Central memory CD4-positive, alpha-beta T cell (primary cell): ENCODE data around the gene STAMBPL1.
"Not testable (repeated sequence)": the region's sequence is repeated elsewhere in the genome, so short reads cannot be mapped to it uniquely, and the experiment has no call there.

ENCODE experiments used
- DNase-seq: peaks from one replicate; pipeline ENCODE4 v3.0.0; 2022

STAMBPL1 gene

DNA sequence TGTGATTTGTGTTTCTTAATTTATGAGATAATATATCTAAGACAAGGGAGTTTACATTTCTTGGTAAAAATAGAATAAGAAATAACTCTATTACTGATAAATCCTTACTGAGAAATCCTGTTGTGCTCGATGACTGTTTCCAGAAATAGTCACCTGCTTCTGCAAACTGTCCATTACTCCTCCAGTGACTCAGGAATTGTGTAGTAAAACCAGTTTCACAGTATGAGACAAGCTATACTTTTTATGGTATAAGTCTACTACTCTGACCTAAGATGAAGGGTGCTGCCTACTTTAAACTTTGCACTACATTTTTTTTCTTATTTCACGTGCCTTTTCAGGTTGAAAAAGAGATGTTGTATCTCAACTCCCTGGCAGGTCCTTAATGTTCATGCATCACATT is 21.6 kb upstream of the STAMBPL1 start:
- DNase-seq, result no peak

DNA sequence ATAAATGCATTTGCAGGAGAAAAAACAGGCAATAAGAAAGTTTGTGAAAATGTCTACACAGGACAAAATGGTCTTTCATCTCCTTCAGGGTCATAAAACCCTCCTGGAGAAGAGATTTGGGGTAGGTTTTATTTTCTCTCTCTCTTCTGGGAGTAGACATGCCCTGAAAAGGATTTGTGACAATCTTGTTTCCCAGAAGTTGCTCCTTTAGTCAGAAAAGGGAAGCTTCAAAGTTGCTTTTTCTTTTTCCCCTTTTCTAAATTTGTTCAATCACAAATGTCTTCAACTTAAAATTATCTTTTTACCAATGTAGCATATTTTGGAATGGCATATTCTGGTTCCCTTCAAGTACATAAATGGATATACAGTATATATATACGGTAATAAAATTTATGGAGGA is 19.0 kb upstream of the STAMBPL1 start:
- DNase-seq, result no peak

DNA sequence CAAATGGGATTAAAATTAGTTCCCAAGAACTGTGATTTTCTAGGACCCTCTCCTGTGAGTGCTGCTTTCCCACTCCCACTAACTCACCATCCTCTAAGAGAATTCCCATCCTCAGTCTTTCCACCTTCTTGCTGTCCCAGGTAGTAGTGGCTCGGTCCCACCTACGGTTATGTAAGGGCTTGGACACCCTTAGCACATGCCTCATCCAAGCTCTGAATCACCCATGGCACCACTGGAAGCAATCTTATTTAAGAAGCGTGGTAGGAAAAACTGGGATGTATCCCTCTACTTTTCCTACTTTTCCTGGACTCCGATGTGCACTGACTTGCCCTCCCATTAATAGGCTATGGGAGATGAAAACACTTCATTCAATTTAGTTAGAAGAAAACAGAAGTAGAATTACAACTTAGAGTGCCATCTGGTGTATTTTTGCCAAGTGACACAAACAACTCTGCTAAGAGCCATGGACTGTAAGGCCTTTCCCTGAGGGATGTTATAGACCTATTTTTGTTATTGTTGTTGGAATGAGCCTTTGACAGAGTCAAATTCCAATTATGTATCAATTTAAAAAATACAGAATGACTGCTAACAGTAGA is 14.7 kb upstream of the STAMBPL1 start:
- DNase-seq, result no peak

DNA sequence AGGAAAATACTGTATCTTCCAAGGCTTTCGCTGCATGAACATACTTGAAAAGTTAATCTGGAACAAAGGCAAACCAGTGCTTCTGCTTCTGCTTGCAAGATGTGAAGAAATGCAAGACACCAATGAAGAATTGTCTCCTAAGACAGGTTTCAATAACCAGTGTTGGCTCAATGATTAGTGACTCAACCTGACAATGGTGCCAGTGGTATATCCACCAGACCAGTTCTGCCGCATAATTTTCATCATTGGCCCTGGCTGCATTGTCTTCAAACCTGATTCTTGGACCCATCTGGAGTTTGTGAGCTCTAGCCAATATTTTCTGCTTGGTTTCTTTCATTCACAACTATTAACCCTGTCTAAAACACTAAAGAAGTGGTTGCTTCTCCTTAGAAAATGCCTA is 13.6 kb upstream of the STAMBPL1 start:
- DNase-seq, result no peak

DNA sequence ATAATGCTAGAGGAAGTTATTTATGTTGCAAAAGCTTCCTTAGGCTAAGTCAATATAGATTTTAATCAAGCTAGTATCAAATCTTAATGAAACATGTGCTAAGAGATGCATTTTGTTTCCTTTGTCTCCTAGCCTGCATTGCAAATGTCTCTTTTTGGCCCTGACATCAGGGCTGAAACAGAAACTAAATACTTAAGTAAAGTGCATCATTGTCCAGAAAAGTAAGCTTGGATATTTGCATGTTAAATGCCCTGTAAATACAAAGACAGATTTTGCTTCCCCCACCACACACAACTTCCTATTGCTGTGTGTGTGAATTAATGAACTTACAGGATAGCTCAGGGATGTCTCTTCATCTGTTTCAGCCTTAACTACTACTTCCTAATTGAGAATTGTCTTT is 10.0 kb upstream of the STAMBPL1 start:
- no peak for DNase-seq

DNA sequence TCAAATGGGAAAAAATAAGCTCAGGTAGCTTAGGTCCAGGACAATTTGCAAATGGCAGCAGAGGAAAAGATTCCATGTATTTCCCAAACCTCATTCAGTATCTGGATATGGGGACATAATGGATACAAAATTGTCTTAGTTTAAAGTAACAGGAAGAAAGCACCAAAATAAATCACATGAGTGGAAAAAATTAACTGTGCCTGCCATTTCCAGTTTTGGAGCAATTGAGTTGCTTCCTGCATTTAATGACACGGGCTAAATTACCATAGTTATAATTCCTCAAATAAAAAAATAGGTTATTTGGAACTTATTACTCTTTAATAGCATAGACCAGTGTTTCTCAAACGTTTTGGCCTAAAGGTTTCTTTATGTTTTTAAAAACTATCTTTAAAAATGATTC is 6.3 kb upstream of the STAMBPL1 start:
- no peak for DNase-seq

DNA sequence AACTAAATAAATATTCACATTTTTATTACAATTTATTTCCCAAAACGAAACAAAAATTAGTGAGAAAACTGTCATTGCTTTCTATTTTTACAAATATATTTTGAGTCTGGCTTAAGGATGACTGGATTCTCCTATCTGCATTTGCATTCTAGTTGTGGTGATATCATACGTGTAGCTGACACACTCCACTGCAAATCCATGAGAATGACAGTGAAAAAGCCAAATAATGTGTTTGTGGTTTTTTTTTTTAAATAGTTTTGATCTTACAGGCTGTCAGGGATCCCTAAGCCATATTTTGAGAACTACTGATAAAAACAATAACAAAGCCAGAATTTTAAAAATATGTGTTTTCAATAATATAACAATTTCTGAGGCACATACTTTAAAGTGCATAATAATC is 5.8 kb upstream of the STAMBPL1 start:
- DNase-seq, result no peak

DNA sequence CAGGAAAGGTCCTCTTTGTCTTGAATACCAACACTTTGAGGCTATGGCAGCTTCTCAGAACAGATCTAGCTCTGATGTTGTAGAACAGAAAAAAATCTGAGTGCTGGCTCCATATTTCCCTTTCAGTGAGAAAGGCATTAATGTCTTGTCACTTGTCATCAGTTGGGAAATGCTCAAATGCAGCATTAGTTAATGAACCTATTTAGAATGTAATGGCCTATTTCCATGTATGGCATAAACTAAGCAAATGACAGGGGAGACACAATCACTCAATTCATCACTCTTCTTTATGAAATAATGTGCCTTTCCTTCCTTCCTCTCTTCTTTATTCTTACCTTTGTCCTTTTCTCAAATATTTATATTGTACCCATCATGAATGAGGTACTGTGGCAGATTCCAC is 5.0 kb upstream of the STAMBPL1 start:
- no peak for DNase-seq

DNA sequence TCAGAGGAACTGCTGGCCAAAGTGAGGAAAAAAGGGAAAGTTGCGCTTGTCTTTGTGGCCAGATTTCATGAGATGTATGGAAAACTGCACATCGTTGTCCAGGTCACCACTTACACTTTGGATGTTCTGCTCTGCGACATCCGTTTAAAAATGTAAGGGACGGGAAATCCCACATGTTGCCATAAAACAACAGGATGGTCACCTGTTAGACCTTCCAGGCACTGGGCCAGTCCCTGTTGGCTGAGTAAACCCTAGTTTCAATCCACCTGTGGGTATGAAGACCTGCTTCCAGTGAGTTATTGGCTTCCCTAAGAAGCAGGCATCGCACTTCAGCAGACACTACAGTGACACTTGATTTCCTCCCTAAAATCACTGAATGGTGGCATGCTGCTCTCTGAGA is 2.7 kb upstream of the STAMBPL1 start:
- no peak for DNase-seq

DNA sequence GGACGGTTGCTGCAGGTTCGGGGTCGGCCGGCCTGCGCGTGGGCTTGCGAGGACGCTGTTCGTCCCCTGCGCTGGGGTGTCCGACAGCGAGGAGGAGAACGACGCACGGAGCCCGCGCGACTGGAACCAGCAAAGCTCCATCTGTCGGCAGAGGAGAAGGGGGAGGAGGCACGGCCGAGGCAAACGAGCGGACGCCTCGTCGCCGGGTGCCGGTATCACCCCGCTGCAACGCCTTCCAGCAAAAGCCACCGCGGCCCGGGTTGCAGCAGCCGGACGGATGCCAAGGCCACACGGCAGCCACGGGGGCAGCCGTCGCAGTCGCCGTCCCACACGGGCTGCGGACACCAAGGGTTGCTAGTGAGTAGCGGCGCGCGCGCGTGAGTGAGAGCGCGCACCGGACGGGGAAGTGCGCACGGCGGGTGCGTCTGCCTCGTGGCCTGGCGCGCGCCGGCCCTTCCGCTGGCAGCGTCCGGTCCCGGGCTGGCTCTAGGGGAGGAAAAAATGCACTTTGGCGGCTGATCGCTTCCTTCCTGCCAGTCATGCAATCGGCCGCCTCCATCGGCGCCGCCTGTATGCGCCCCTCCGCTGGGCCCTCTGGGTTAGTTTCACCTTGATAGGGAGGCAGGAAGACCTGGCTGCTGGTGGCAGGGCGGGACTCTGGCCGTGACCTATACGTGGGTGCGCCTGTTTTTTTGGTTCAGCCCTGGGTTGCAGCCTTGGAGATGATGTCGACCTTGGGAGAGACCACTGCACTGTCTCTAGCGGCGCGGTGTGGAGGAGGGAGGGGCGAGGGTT is 434 bp downstream of the STAMBPL1 start:
- peak; percentile 72 for DNase-seq

DNA sequence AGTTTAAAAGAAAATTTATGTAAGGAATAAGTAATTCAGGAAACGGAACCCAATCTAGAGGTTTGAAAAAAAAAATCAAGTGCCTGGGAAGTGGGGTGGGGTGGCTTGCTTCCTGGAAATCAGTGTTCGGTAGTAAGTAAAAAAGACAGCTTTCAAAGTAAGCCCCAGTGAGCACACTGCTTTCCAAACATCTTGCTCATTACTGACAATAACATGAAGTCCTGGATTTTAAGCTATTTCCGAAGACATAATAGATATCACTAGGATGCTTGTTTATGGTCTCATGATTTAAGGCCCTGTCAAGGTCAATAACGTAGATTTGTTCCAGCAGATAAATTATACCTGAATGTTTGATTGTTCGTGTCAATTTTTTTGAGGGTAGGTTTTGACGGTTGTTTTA is 1.3 kb downstream of the STAMBPL1 start:
- no peak for DNase-seq

DNA sequence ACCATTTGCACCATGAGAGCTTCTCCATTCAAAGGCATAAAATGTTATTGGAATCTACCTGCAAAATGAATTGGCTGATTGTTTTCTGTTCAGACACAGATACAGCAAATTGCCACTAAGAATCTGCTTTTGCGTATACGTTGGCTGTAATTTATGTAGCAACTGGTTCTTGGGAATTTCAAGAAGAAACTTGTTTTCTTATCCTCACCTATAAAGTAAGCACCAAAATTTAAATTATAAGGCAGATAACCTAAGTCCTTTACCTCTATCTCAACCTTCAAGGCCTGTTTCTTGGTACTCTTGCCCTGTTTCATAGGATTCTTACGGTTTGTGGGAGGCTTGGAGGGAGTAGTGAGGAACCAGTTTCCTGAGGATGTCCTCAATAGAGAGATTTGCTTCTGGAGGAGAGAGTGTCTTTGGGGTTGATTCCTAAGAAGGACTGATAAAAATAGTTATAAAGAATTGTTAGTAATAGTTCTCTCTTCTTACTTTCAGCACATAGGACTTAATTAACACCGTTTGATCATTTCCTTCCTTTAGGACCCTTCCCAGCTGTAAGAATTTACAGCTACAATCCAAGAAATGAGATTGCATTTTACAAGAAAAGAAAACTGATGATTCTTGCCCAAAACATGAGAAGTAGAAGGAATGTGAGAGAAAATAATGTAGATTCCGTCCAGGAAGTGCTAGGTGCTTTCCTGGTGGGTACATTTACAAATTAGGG is 2.0 kb downstream of the STAMBPL1 start:
- no peak for DNase-seq

DNA sequence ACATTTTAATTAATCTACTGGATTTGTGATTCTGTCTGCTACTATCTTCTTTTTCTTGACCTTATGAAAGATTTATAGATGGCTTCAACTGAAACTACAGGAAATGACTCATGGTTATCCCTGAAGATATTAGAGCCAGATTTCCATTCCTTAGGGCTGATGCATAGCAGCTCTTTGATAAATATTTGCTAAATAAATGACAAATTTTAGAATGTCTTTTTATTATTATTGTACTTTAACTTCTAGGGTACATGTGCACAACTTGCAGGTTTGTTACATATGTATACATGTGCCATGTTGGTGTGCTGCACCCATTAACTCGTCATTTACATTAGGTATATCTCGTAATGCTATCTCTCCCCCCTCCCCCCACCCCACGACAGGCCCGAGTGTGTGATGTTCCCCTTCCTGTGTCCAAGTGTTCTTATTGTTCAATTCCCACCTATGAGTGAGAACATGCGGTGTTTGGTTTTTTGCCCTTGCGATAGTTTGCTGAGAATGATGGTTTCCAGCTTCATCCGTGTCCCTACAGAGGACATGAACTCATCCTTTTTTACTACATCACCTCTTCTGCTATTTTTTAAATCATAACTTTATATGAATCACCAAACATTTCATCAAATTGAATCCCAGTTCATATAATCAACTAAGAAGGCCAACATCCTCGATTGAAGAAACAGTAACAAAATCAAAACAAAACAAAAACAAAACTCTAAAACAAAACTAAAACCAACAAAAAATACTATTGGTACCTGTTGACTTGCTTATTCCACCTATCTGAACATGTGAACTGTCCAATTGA is 2.8 kb downstream of the STAMBPL1 start:
- not testable (repeated sequence) for DNase-seq

DNA sequence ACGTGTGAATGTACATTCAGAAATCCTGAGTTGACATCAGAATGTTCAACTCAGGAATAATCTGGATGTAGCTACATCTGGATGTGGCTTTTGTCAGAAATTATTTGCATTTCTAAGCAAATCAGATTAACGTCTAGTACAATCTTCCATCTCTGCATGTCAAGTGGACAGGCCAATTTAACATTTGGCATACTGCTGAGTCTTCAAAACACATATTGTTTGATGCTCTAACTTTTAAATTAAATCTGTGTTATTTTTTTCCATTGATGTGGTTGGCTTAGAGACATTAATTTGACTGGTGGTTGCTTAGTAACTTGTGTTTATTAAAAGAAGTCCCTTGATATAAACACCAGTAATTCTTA is 3.4 kb downstream of the STAMBPL1 start:
- DNase-seq, result peak; percentile 38

DNA sequence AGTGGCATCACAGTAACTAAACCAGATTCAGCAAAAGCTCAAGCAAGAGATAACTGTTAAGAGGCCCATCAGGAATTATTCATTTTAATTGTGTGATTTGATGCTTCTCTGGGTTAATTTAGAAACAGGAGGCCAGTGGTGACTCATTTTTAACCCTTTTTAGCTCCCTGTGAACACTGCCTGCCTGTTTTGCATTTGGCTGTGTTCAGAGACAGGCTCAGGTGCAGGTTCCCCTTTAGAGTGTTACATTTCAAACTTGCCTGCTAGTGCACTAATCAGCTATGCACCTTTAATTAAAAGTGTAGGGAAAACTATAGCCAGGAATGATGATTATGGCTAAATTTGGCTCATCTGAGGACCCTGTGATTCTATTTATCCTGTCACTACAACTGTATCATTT is 6.5 kb downstream of the STAMBPL1 start:
- no peak for DNase-seq

DNA sequence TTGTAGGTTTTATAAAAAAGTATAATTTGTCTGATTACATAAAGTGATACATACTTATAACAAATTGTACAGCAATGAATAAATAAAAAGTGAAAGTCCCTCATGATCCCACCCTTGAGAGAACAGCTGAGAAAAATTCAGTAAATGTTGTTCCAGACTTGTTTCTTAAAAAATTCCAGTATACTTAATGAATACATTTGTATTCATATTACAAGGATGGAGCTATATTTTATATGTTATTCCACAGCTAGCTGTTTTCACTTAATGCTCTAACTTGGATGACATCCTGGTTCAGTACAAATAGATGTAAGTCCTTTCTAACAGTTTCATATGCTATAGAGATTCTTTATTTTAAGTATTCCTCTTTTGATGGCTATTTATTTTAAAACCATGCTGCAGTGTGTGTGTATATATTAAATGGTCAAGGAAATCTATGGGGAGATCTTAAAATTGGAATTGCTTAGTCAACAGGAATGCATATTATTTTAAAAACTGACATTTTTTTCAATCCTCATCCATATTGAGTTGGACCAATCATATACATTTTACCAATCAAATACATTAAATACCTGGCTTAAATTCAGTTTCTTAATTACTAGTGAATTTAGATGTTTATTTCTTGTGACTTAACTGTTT is 8.9 kb downstream of the STAMBPL1 start:
- DNase-seq, result no peak

DNA sequence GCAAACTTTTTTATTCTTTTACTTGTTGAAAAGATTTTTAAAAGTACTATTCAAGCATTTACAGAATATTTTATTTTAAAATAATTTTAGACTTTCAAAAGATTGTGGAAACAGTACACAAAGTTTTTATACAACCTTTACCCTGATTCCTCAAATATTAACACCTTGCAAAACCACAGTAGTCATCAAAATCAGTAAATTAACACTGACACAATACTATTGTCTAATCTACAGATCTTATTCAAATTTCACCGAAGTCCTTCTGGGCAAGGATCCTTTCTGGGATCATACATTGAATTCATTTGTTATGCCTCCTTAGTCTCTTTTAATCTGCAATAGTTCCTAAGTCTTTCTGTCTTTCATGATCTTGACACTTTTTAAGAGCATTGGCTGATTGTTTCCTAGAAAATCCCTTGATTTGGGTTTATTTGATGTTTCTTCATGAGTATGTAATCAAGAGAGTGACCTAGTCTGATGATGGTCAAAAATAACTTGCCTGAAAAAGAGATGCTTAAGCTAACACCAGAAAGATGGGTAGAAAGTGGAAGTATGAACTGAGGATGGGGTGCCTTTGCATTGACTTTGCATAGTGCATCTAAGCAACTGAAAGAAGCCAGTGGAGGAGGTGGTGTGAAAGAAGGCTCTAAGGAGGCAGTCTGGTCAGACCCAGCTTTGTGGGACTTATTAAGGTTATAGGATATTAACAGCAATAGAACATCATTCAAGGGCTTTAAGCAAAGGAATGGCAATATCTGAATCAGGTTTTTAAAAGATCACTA is 9.7 kb downstream of the STAMBPL1 start:
- no peak for DNase-seq

DNA sequence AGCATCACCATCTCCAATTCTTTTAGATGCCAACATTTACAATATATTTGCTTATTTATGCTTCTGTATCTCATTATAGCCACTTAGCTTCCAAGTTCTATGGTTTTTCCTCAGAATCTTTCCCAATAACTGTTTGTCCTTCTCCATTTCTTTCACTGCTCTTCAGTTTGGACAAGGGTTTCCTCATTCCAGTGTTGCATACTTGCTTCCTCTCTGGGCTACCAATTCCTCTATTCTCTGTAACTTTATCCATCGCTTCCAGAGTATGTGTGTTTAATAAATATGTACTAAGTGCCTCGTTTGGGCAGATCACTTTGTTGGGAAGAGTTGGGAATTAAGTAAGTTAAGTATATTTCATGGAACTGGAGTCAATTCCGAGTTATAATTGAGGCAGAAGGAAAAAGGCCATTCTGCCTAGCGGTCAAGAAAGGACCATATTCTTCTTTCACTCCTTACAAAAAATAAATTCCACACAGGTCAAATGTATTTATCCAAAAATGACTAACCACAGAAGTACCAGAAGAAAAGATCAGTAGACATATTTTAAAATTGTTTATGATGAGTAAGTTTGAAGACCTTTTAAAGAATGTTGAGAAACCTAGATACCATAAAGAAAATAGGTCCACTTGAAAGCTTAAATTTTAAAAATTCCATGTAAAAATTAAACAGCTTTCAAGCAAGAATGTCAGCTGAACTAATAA is 10.8 kb downstream of the STAMBPL1 start:
- DNase-seq, result no peak

DNA sequence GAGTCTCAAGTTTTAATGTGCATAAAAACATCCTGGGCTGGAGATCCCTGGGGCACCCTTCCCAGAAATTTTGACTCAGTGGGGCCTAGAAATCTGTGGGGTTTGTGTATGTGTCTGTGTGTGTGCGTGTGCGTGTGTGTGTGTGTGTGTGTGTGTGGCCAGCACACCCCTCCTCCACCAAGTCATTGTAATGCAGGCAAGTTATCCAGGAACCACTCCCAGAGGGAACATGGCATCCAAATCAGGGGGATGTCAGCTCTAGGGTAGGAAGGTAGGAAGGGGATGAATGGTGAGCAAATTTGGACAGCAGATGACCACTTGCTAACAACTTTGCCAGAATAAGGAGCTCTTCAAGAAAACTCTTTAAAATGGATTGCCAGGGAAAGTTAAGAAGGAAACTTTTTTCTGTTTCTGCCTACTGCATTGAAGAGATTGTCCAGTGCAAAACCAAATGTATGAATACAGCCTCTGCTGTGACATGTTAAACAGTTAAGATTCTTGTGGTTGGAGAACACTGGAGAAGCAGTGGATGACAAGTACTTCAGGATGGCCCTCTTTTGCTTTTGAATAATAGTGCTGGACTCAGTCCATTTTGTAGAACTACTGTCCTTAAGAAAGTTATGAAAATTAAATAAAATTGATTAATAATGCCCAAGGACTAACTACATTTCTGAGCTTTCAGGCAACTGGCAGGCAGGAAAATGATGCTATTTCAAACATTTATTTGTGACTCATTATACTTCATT is 12.3 kb downstream of the STAMBPL1 start:
- no peak for DNase-seq

DNA sequence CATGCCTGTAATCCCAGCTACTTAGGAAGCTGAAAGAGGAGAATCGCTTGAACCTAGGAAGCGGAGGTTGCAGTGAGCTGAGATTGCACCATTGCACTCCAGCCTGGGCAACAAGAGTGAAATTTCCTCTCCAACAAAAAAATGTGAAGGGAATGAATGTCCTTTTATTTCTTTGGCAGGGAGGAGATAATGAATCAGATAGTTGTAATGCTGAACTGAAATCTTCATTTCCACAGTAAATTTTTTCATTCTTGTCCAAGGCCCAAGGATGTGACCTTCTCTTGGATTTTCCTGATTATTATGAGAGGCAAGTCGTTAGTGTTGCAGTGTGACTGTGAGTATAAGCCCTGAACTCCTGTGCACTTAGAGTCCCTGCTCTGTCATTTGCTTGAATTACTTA is 13.6 kb downstream of the STAMBPL1 start:
- DNase-seq, result no peak

DNA sequence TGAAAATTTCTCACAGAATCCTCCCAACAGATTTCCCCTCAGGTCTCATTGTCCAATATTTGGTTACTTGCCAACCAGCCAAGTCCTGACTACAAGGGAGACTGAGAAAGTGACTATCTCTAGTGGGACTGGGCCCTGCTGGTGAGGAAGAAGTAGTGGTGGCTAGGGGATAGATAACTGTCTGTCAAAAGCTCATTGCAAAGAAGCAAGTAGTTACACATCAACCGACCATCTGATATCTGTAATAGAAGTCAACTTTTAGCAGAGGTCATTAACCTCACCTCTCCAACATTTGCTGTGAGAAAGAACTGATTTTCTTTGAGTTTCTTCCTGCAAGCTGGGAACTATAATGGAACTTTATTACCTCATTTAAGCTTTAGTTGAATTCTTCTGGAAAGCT is 15.2 kb downstream of the STAMBPL1 start:
- no peak for DNase-seq
